ENCODE measurements around the gene SRPK2.
"Not testable (repeated sequence)": the region's sequence is repeated elsewhere in the genome, so short reads cannot be mapped to it uniquely, and the experiment has no call there.

Gene SRPK2

DNA sequence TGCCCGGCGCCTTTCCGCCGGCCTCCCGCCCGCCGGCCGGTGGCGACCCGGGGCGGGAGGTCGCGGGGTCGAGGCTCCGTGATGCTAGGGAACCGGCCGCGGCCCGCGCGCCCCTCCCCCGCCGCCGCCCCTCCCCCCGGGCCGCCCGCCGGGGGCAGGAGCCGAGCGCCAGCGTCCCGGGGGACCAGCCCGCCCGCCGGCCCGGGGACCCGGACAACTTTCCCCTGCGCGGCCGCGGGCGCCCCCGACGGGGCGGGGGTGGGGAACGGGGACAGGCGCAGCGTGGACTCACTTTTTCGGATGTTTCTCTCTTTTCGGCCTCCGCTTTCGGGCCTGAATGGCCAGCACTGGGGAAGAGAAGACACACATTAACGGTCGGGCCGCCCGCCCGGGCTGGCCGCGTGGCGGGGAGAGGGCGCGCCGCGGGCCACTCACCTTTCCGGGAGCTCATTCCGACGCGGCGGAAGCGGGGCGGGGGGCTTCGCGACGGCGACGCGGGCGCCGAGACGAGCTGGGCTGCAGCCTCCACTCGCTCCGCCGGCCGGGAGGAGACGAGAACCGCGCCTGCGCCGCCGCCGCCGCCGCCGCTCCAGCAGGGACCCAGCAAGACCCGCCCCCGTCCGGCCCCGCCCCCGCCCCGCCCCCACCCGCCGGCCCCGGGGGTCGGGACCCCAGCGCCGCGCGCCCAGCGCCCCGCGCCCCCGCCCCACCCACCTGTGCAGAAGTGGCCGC is at the start of gene SRPK2:
SRPK2 (minus strand) TSS at position 566 of the 732 bp plus-strand sequence.
- peak within 1 kb of the TSS; percentile 97 for H3K4me3 ChIP-seq (ENCODE audit: low read length, poor library complexity, severe bottlenecking)
- TF ChIP-seq EZH2phosphoT487 (IDR thresholded peaks at IDR 0.05; ENCODE audit: borderline replicate concordance), result no peak
- TF ChIP-seq CTCF (conservative IDR thresholded peaks at IDR 0.05; ENCODE audit: low read length), result no peak
- no peaks in the 10 kb centered on the region for H3K36me3 ChIP-seq (ENCODE audit: insufficient read depth, low read length)
- peaks cover 45% of the 10 kb centered on the region for H3K79me2 ChIP-seq (ENCODE audit: insufficient read depth, low read length)
- no peaks in the 10 kb centered on the region for H3K9me2 ChIP-seq (replicated peaks; ENCODE audit: low read depth, low read length)
- peaks cover 37% of the 10 kb centered on the region for H4K20me1 ChIP-seq (ENCODE audit: insufficient read depth, low read length, poor library complexity, severe bottlenecking)
- H3K9ac ChIP-seq (ENCODE audit: low read depth, low read length, poor library complexity, severe bottlenecking), result peak within 1 kb of the TSS; percentile 80
- peaks cover 11% of the 10 kb centered on the region for H3F3A ChIP-seq (ENCODE audit: low read depth)
- no peaks in the 10 kb centered on the region for H3K27me3 ChIP-seq (ENCODE audit: insufficient read depth, low read length, poor library complexity, severe bottlenecking)
- H3K9me3 ChIP-seq (ENCODE audit: insufficient read depth, low read depth, low read length), result no peaks in the 10 kb centered on the region
- peaks cover 23% of the 10 kb centered on the region for H3K4me1 ChIP-seq (ENCODE audit: insufficient read depth, low read length, poor library complexity, severe bottlenecking)
- H3K4me2 ChIP-seq (ENCODE audit: low read depth, low read length, poor library complexity, severe bottlenecking), result peak within 1 kb of the TSS; percentile 97
- peak within 1 kb of the TSS; percentile 96 for H2AFZ ChIP-seq (ENCODE audit: low read length)

- H3K36me3 ChIP-seq (ENCODE audit: insufficient read depth, low read length), result no peaks in the 10 kb centered on the region
- H3K9me3 ChIP-seq (ENCODE audit: insufficient read depth, low read depth, low read length), result no peaks in the 10 kb centered on the region
- no peak overlapping the region for H3K9ac ChIP-seq (ENCODE audit: low read depth, low read length, poor library complexity, severe bottlenecking)
- H3K79me2 ChIP-seq (ENCODE audit: insufficient read depth, low read length), result no peaks in the 10 kb centered on the region
- H3K4me1 ChIP-seq (ENCODE audit: insufficient read depth, low read length, poor library complexity, severe bottlenecking), result no peaks in the 10 kb centered on the region
- no peaks in the 10 kb centered on the region for H4K20me1 ChIP-seq (ENCODE audit: insufficient read depth, low read length, poor library complexity, severe bottlenecking)
- no peaks in the 10 kb centered on the region for H3F3A ChIP-seq (ENCODE audit: low read depth)
- H2AFZ ChIP-seq (ENCODE audit: low read length), result no peak overlapping the region
- no peaks in the 10 kb centered on the region for H3K27me3 ChIP-seq (ENCODE audit: insufficient read depth, low read length, poor library complexity, severe bottlenecking)
- H3K4me3 ChIP-seq (ENCODE audit: low read length, poor library complexity, severe bottlenecking), result no peak overlapping the region
- H3K4me2 ChIP-seq (ENCODE audit: low read depth, low read length, poor library complexity, severe bottlenecking), result no peak overlapping the region
- TF ChIP-seq EZH2phosphoT487 (IDR thresholded peaks at IDR 0.05; ENCODE audit: borderline replicate concordance) (no peak), CTCF (conservative IDR thresholded peaks at IDR 0.05; ENCODE audit: low read length) (no peak)
- no peaks in the 10 kb centered on the region for H3K9me2 ChIP-seq (replicated peaks; ENCODE audit: low read depth, low read length)
Measured at GRCh38 chr7:105438254-105438653, 49.5 kb upstream of the SRPK2 start.

- H3K4me2 ChIP-seq (ENCODE audit: low read depth, low read length, poor library complexity, severe bottlenecking); H3K79me2 ChIP-seq (ENCODE audit: insufficient read depth, low read length); H4K20me1 ChIP-seq (ENCODE audit: insufficient read depth, low read length, poor library complexity, severe bottlenecking); H3K27me3 ChIP-seq (ENCODE audit: insufficient read depth, low read length, poor library complexity, severe bottlenecking); H3K9me2 ChIP-seq (replicated peaks; ENCODE audit: low read depth, low read length); H3F3A ChIP-seq (ENCODE audit: low read depth); H3K36me3 ChIP-seq (ENCODE audit: insufficient read depth, low read length); H3K9ac ChIP-seq (ENCODE audit: low read depth, low read length, poor library complexity, severe bottlenecking); H3K4me3 ChIP-seq (ENCODE audit: low read length, poor library complexity, severe bottlenecking); H3K9me3 ChIP-seq (ENCODE audit: insufficient read depth, low read depth, low read length); H2AFZ ChIP-seq (ENCODE audit: low read length); H3K4me1 ChIP-seq (ENCODE audit: insufficient read depth, low read length, poor library complexity, severe bottlenecking): not testable (repeated sequence)
Measured at GRCh38 chr7:105437356-105437755, 48.6 kb upstream of the SRPK2 start.

Measured in Loucy (cell line).